ENCODE data around the gene RNF4.

RNF4 gene

DNA sequence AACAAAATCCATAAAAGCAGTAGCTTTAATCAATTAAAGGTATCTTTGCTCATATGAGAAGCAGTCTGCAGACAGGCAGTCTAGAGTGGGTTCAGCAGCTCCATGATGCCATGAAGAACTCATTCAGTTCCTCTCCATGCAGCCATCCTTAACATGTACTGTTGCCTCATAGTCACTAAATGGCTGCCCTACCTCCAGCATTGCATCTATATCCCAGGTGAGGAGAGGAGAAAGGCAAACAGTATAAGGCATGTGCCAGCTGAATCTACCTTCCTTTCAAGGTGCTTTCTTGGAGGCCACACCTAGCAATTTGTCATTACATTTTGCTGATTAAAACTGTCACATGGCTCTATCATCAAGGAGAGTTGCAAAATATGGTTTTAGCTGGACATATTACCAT is 36.9 kb upstream of the RNF4 start:
- no peak overlapping the region for H3K4me3 ChIP-seq (ENCODE audit: low read depth, low read length)
- DNase-seq (ENCODE audit: low read depth) = no peak
- no peak for TF ChIP-seq CTCF (IDR thresholded peaks at IDR 0.05; ENCODE audit: insufficient read depth, low read depth, low read length, missing control alignments)

GRCh38 chr4:2432991-2433530 is 35.8 kb upstream of the RNF4 start:
- DNase-seq (ENCODE audit: low read depth) = no peak
- no peak for TF ChIP-seq CTCF (IDR thresholded peaks at IDR 0.05; ENCODE audit: insufficient read depth, low read depth, low read length, missing control alignments)
- no peak overlapping the region for H3K4me3 ChIP-seq (ENCODE audit: low read depth, low read length)

DNA sequence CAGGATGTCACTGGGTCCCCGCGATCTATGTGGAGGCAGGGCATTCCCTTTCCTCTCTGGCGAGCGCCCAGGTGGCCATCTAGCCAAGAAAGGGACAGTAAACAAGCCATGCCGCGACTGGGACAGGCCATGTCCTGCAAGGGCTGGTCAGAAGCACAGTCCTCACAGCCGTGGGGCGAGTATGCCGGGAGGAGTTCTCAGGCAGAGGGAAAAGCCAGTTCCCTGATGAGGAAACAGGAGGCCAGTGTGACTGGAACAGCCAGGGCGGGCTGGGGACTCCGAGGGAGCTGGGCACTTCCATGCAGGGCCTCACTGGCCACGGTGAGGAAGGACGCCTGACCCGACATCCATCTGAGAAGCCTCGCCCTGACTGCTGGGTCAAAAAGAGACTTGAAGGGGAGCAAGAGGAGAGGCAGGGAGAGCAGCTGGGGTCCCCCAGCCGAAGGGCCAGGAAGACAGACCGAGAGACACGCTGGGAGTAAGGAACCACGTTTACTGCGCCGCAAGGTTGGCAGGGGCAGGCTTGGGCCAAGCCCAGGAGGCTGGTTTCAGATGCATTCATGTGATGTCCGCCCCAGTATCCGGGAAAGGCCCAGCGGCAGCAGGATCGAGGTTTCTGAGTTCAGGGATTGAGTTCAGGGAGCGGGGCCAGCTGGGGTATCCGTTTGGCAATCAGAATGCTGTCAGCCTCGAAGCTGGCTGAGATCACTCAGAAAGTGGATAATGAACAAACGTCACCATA is 35.1 kb upstream of the RNF4 start:
- no peak for DNase-seq (ENCODE audit: low read depth)
- TF ChIP-seq CTCF (IDR thresholded peaks at IDR 0.05; ENCODE audit: insufficient read depth, low read depth, low read length, missing control alignments) = no peak
- H3K4me3 ChIP-seq (ENCODE audit: low read depth, low read length) = no peak overlapping the region

DNA sequence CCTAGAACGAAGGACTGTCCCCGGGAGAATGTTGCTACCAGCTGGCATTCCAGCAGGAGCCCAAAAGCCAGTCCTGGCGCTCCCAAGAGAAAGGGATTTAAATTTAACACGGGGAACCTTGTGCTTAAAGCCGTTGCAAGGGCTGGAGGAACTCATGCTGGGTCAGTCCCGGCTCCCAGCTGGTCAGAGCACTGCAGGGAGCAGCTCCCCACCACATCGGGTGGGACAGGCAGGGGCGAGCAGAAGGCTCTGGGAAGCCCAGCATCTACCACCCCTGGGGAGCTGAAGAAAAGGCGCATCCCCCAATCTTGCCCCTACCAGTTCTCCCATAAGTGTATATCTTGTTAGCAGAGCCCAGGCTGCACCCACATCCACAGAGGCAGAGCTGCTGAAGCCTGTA is 34.5 kb upstream of the RNF4 start:
- H3K4me3 ChIP-seq (ENCODE audit: low read depth, low read length) = no peak overlapping the region
- no peak for DNase-seq (ENCODE audit: low read depth)
- TF ChIP-seq CTCF (IDR thresholded peaks at IDR 0.05; ENCODE audit: insufficient read depth, low read depth, low read length, missing control alignments) = no peak

DNA sequence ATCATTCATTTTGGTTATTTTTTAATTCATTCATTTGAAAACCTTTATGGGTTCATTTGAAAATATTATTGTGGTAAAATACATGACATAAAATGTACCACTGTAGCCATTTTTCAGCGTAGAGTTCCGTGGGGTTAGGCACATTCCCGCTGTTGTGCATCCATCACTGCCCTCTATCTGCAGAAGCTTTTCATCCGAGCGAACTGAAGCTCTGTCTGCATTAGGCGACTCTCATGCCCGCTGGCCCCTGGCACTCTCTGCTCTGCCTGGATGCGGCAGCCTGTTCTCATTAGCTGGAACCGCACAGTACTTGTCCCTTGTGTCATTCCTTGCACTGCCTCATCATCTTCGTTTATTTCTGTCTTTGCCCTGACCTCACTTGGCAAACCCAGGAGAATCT is 32.6 kb upstream of the RNF4 start:
- H3K4me3 ChIP-seq (ENCODE audit: low read depth, low read length) = no peak overlapping the region
- DNase-seq (ENCODE audit: low read depth) = no peak
- TF ChIP-seq CTCF (IDR thresholded peaks at IDR 0.05; ENCODE audit: insufficient read depth, low read depth, low read length, missing control alignments) = no peak

DNA sequence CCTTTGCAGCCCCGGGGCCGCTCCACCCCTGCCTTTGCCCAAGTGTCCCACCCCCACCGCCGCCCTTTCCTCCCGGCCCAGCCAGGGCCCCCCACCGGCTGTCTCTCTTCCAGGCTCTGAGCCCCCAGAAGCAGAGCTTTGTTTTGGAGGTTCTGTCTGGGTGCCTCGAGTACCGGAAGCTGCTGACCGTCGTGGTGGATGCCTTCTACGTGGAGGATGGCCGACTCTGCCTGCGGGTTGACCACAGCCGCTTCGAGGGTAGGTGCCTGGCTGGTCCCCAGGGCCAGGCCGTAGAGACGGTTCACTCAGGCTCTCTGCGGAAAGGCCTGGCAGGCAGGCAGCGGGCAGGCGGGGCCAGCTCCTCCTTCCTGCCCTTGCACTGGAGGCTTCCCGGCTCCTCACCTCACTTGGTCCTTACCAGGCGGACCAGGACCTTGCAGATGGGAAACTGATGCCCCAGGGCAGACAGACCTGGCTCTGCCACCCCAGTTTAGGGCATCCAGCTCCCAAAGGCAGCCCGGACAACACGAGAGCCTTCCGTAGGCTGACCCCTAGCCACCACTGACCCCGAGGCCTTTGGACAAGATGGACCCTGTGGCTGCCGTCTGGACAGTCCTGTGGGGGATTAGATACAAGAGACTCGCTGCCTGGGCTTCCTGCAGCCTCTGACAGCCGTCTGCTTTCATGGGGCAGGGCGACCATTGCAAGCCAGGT is 32.0 kb upstream of the RNF4 start:
- no peak for TF ChIP-seq CTCF (IDR thresholded peaks at IDR 0.05; ENCODE audit: insufficient read depth, low read depth, low read length, missing control alignments)
- H3K4me3 ChIP-seq (ENCODE audit: low read depth, low read length) = no peak overlapping the region
- DNase-seq (ENCODE audit: low read depth) = no peak

Data from GM12865 (cell line).